Mesenchymal stem cell (in vitro differentiated cells and primary cell): ENCODE results near the gene DHX30. TPM values are rescaled to one million over a fixed set of nuclear protein-coding genes. Genes with fewer than 3 reads are reported as not detected.
"Not testable (repeated sequence)": the region's sequence is repeated elsewhere in the genome, so short reads cannot be mapped to it uniquely, and the experiment has no call there.

Source experiments
- DNase-seq: peaks from one replicate; pipeline ENCODE4 v3.0.0-alpha.2; 2013
- H2AFZ ChIP-seq: one replicate; pipeline ENCODE4 v1.6.1; 2013; ENCODE audit warnings: low read depth, mild to moderate bottlenecking, control low read depth, inconsistent platforms, low read length, moderate library complexity
- H2AK5ac ChIP-seq: 2 replicates; pipeline ENCODE4 v1.6.1; 2013; ENCODE audit warnings: low read length, moderate library complexity, mild to moderate bottlenecking, inconsistent platforms; ENCODE audit not compliant: severe bottlenecking
- H2BK120ac ChIP-seq: one replicate; pipeline ENCODE4 v1.6.1; 2013; ENCODE audit warnings: low read depth, mild to moderate bottlenecking, inconsistent platforms, low read length, moderate library complexity
- H2BK12ac ChIP-seq, 2 experiments: one replicate each; pipeline ENCODE4 v1.6.1; 2013; ENCODE audit warnings: inconsistent platforms in 2 of 2, low read length in 2 of 2, mild to moderate bottlenecking in 2 of 2, moderate library complexity in 2 of 2, control low read depth in 1 of 2
- H2BK15ac ChIP-seq: one replicate; pipeline ENCODE4 v1.6.1; 2013; ENCODE audit warnings: mild to moderate bottlenecking, low read depth, inconsistent platforms; ENCODE audit not compliant: poor library complexity, severe bottlenecking
- H2BK5ac ChIP-seq: 2 replicates; pipeline ENCODE4 v1.6.1; 2013; ENCODE audit warnings: low read depth, mild to moderate bottlenecking, low read length, control low read depth, inconsistent platforms; ENCODE audit not compliant: poor library complexity, severe bottlenecking
- H3K14ac ChIP-seq, 2 experiments: one replicate each; pipeline ENCODE4 v1.6.1; 2013; ENCODE audit warnings: inconsistent platforms in 2 of 2, low read length in 2 of 2, control low read depth in 1 of 2, mild to moderate bottlenecking in 1 of 2, moderate library complexity in 1 of 2
- H3K18ac ChIP-seq, 2 experiments: one replicate each; pipeline ENCODE4 v1.6.1; 2013; ENCODE audit warnings: inconsistent platforms in 2 of 2, low read length in 2 of 2, control low read depth in 1 of 2, low read depth in 1 of 2, mild to moderate bottlenecking in 1 of 2
- H3K23ac ChIP-seq, 2 experiments: one replicate each; pipeline ENCODE4 v1.6.1; 2013; ENCODE audit warnings: inconsistent platforms in 2 of 2, low read length in 2 of 2, mild to moderate bottlenecking in 2 of 2, moderate library complexity in 2 of 2, control low read depth in 1 of 2
- H3K27ac ChIP-seq: 2 replicates; pipeline ENCODE4 v1.5.1; 2013; ENCODE audit warnings: mild to moderate bottlenecking, moderate library complexity, low read length, control low read depth, inconsistent platforms; ENCODE audit not compliant: poor library complexity, severe bottlenecking
- H3K27me3 ChIP-seq, 2 experiments: 2 replicates each; pipeline versions ENCODE4 v1.6.1 to v1.7.0; 2013; ENCODE audit warnings: low read length in 2 of 2, mild to moderate bottlenecking in 2 of 2, moderate library complexity in 2 of 2, control low read depth in 1 of 2, inconsistent platforms in 1 of 2; ENCODE audit not compliant: control insufficient read depth in 1 of 2, insufficient read depth in 1 of 2
- H3K36me3 ChIP-seq, 2 experiments: 2 replicates each; pipeline versions ENCODE4 v1.6.1 to v1.7.0; 2013; ENCODE audit warnings: low read length in 2 of 2, control low read depth in 1 of 2, inconsistent platforms in 1 of 2, low read depth in 1 of 2, mild to moderate bottlenecking in 1 of 2; ENCODE audit not compliant: insufficient read depth in 2 of 2, control insufficient read depth in 1 of 2
- H3K4ac ChIP-seq, 2 experiments: one replicate each; pipeline ENCODE4 v1.6.1; 2013; ENCODE audit warnings: inconsistent platforms in 2 of 2, low read length in 2 of 2, mild to moderate bottlenecking in 2 of 2, moderate library complexity in 2 of 2, control low read depth in 1 of 2, low read depth in 1 of 2
- H3K4me1 ChIP-seq: 2 replicates; pipeline ENCODE4 v1.6.1; 2013; ENCODE audit warnings: low read depth, low read length, control low read depth; ENCODE audit not compliant: control insufficient read depth, insufficient read depth
- H3K4me2 ChIP-seq: 2 replicates; pipeline ENCODE4 v1.6.1; 2013; ENCODE audit warnings: low read length, mild to moderate bottlenecking, inconsistent platforms; ENCODE audit not compliant: poor library complexity, severe bottlenecking
- H3K4me3 ChIP-seq, 2 experiments: 2 replicates each; pipeline versions ENCODE4 v1.5.1 to v1.7.0; 2013; ENCODE audit warnings: low read length in 2 of 2, mild to moderate bottlenecking in 2 of 2, control low read depth in 1 of 2, low read depth in 1 of 2; ENCODE audit not compliant: insufficient read depth in 1 of 2
- H3K79me1 ChIP-seq: replicated peaks from 2 replicates; pipeline ENCODE4 v1.6.1; 2013; ENCODE audit warnings: mild to moderate bottlenecking, control low read depth, low read length, inconsistent platforms; ENCODE audit not compliant: poor library complexity, severe bottlenecking
- H3K9ac ChIP-seq: 2 replicates; pipeline ENCODE4 v1.7.0; 2013; ENCODE audit warnings: mild to moderate bottlenecking, low read length, moderate library complexity
- H3K9me3 ChIP-seq: 2 replicates; pipeline ENCODE4 v1.7.0; 2013; ENCODE audit warnings: mild to moderate bottlenecking, low read length; ENCODE audit not compliant: control insufficient read depth
- H4K8ac ChIP-seq: one replicate; pipeline ENCODE4 v1.6.1; 2013; ENCODE audit warnings: inconsistent platforms, mild to moderate bottlenecking, low read length, moderate library complexity
- H4K91ac ChIP-seq: one replicate; pipeline ENCODE4 v1.6.1; 2013; ENCODE audit warnings: mild to moderate bottlenecking, low read length, inconsistent platforms
- WGBS: methylation state at CpG from one replicate; pipeline ENCODE4 v1.1.7; 2013; ENCODE audit warnings: mixed read lengths; 5-methylcytosine and 5-hydroxymethylcytosine counted together
- polyA plus RNA-seq, 2 experiments: library from polyadenylated mRNA; stranded (reverse); fragments of 200-250 nt; gene quantifications; one replicate each; pipeline ENCODE4 v1.2.3, GENCODE V29; 2013

DHX30 gene, protein sequence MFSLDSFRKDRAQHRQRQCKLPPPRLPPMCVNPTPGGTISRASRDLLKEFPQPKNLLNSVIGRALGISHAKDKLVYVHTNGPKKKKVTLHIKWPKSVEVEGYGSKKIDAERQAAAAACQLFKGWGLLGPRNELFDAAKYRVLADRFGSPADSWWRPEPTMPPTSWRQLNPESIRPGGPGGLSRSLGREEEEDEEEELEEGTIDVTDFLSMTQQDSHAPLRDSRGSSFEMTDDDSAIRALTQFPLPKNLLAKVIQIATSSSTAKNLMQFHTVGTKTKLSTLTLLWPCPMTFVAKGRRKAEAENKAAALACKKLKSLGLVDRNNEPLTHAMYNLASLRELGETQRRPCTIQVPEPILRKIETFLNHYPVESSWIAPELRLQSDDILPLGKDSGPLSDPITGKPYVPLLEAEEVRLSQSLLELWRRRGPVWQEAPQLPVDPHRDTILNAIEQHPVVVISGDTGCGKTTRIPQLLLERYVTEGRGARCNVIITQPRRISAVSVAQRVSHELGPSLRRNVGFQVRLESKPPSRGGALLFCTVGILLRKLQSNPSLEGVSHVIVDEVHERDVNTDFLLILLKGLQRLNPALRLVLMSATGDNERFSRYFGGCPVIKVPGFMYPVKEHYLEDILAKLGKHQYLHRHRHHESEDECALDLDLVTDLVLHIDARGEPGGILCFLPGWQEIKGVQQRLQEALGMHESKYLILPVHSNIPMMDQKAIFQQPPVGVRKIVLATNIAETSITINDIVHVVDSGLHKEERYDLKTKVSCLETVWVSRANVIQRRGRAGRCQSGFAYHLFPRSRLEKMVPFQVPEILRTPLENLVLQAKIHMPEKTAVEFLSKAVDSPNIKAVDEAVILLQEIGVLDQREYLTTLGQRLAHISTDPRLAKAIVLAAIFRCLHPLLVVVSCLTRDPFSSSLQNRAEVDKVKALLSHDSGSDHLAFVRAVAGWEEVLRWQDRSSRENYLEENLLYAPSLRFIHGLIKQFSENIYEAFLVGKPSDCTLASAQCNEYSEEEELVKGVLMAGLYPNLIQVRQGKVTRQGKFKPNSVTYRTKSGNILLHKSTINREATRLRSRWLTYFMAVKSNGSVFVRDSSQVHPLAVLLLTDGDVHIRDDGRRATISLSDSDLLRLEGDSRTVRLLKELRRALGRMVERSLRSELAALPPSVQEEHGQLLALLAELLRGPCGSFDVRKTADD
- 27.7 TPM for polyA plus RNA-seq (2013, experiment 1 of 2)
- 27.9 TPM for polyA plus RNA-seq (2013, experiment 2 of 2)

DNA sequence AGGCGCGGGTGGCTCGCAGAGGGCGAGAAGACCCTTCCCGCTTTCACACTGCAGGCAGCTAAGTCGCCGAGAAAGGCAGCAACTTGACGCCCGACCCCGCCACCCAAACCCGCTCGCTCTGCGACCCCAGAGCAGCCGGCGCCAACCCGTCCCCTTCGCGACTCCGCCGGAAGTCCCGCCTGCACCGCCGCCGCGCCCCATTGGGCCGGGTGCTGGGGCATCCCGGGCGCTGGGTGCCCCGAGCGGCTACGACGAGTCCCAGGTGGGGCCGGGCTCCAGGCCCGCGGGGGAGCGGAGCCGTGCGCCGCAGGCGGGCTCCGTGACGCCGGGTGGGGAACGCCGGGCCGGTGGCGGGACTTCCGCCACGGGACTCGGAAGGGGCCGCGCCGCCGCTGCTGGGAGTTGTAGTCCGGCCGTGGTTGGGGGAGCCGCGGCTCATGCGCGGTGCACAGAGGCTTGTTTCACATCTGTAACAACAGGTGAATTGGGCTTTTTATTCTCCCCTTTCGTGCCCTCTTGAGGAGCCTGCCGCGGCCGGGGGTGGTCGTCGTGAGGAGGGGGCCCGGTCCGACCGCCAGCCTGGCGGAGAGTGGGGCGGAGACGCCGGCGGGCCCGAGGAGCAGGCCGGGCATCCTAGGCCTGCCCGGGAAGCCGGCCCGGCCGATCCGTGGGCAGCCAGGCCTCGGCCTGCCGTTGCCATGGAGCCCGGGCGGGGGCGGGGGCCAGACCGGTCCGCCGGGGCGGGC, at the start of gene DHX30:
Gene DHX30, plus strand, starts transcription at position 405 of the 746 bp plus-strand sequence. CDS start 7,546 bp downstream, outside the sequence.
- Histone ChIP-seq H3K14ac (peak within 1 kb of the TSS in 1 of 2 experiments; percentile 98), H2BK5ac (peak within 1 kb of the TSS; percentile 99), H3K27ac (peak within 1 kb of the TSS; percentile 98), H3K18ac (peak within 1 kb of the TSS; percentile 91 to 97), H2BK12ac (peak within 1 kb of the TSS in 1 of 2 experiments; percentile 63), H2BK15ac (peak within 1 kb of the TSS; percentile 96), H2AFZ (peak within 1 kb of the TSS; percentile 98), H2BK120ac (peak within 1 kb of the TSS; percentile 97), H3K27me3 (no peaks in the 10 kb centered on the region), H3K9ac (peak within 1 kb of the TSS; percentile 98), H3K4ac (peak within 1 kb of the TSS; percentile 79 to 96), H4K8ac (peak within 1 kb of the TSS; percentile 98), H3K23ac (peak within 1 kb of the TSS in 1 of 2 experiments; percentile 94), H3K4me2 (peak within 1 kb of the TSS; percentile 81), H4K91ac (peak within 1 kb of the TSS; percentile 87), H3K9me3 (no peaks in the 10 kb centered on the region), H3K79me1 (peaks cover 5% of the 10 kb centered on the region), H3K36me3 (peaks cover 7 to 13% of the 10 kb centered on the region in 2 experiments), H3K4me3 (peak within 1 kb of the TSS; percentile 89 to 99), H2AK5ac (no peak within 1 kb of the TSS), H3K4me1 (peaks cover 3% of the 10 kb centered on the region)
- WGBS = under 1% methylated on average over 68 of the region's 90 CpGs
- DNase-seq = peak; percentile 90

DNA sequence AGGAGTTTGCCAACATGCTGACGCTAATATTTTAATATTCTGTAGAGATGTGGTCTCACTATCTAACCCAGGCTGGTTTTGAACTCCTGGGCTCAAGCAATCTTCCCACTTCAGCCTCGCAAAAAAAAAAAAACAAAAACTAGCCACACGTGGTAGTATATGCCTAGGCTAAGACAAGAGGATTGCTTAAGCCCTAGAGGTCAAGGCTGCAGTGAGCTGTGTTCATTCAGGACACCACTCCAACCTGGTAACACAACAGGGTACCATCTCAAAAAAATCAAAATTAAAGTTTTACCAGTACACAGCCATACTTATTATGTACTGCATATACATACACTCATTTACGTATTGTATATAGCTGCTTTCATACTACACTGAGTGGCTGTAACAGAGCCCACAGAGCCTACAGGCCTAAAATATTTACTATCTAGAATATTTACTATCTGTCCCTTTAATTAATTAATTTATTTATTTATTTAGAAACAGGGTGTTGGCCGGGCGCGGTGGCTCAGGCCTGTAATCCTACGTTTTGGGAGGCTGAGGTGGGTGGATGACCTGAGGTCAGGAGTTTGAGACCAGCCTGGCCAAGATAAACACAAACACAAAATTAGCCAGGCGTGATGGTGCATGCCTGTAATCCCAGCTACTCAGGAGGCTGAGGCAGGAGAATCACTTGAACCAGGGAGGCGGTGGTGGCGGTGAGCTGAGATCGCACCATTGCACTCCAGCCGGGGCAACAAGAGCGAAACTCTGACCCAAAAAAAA, 44.5 kb upstream of the DHX30 start:
- no peak overlapping the region for H2BK120ac ChIP-seq
- H2BK12ac ChIP-seq = no peak overlapping the region
- H3K27me3 ChIP-seq = no peaks in the 10 kb centered on the region
- peaks cover 10 to 21% of the 10 kb centered on the region in 2 experiments for H3K36me3 ChIP-seq
- no peak overlapping the region for H2AFZ ChIP-seq
- H4K8ac ChIP-seq = no peak overlapping the region
- H3K79me1 ChIP-seq = peaks cover 5% of the 10 kb centered on the region
- peaks cover 2% of the 10 kb centered on the region for H3K4me1 ChIP-seq
- 92% methylated on average over 13 of the region's 14 CpGs for WGBS
- no peak overlapping the region for H3K18ac ChIP-seq
- no peaks in the 10 kb centered on the region for H3K9me3 ChIP-seq
- no peak overlapping the region for H2BK15ac ChIP-seq
- no peak overlapping the region for H2AK5ac ChIP-seq
- DNase-seq = no peak
- no peak overlapping the region for H4K91ac ChIP-seq
- H3K27ac ChIP-seq = no peak overlapping the region
- H3K4ac ChIP-seq = no peak overlapping the region
- H3K14ac ChIP-seq = no peak overlapping the region
- no peak overlapping the region for H3K23ac ChIP-seq
- H3K4me3 ChIP-seq = no peak overlapping the region
- H3K9ac ChIP-seq = no peak overlapping the region
- H2BK5ac ChIP-seq = no peak overlapping the region
- no peak overlapping the region for H3K4me2 ChIP-seq

DNA sequence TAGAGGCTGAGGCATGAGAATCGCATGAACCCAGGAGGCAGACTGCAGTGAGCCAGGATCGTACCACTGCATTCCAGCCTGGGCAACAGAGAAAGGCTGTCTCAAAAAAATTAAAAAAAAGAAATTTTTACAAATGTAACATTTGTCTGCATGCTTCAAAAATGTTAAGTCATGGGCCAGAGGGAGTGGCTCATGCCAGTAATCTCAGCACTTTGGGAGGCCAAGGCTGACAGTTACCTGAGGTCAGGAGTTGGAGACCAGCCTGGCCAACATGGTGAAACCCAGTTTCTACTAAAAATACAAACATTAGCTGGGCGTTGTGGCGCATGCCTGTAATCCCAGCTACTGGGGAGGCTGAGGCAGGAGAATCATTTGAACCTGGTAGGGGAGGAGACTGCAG, 42.7 kb upstream of the DHX30 start:
- H3K4me3 ChIP-seq, H3K18ac ChIP-seq, H2BK5ac ChIP-seq, H3K27ac ChIP-seq, H2AK5ac ChIP-seq, H3K4me2 ChIP-seq, H4K8ac ChIP-seq, DNase-seq, H3K23ac ChIP-seq, H3K4me1 ChIP-seq, H3K14ac ChIP-seq, H3K79me1 ChIP-seq, H4K91ac ChIP-seq, H3K9ac ChIP-seq, H2BK15ac ChIP-seq, H2AFZ ChIP-seq, H2BK12ac ChIP-seq, H2BK120ac ChIP-seq, H3K27me3 ChIP-seq, H3K4ac ChIP-seq, H3K9me3 ChIP-seq: not testable (repeated sequence)
- WGBS = 94% methylated on average over 3 of the region's 4 CpGs
- peaks cover 18 to 24% of the 10 kb centered on the region in 2 experiments for H3K36me3 ChIP-seq
